Measurements from ENCODE around the gene CDC45.

DNA sequence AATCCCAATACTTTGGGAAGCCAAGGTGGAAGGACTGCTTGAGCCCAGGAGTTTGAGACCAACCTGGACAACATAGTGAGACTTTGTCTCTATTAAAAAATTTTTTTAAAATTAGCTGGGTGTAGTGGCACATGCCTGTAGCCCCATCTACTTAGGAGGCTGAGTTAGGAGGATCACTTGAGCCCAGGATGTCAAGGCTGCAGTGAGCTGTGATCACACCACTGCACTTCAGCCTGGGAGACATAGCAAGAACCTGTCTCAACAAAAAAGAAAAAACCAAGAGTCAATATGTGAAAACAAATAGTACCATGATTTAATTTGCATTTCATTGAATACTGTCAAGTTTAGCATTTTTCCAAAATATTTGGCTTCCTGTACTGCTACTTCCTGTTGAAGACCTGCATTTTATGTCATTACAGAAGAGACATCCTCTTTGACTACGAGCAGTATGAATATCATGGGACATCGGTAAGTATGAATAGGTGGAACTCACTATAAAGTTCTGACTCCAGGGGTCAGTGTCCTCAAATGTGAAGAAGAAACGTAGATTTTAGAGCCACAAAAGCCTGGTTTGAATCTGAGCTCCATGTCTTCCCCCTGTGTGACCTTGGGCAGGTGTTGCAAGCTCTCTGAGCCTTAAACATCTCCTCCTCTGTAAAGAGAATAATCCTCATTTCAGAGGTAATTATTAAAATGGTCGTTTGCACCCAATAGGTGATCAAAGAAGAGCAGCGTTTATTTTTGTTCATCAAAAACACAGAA, 16.0 kb downstream of the CDC45 start:
- TF ChIP-seq, protein P1, sequence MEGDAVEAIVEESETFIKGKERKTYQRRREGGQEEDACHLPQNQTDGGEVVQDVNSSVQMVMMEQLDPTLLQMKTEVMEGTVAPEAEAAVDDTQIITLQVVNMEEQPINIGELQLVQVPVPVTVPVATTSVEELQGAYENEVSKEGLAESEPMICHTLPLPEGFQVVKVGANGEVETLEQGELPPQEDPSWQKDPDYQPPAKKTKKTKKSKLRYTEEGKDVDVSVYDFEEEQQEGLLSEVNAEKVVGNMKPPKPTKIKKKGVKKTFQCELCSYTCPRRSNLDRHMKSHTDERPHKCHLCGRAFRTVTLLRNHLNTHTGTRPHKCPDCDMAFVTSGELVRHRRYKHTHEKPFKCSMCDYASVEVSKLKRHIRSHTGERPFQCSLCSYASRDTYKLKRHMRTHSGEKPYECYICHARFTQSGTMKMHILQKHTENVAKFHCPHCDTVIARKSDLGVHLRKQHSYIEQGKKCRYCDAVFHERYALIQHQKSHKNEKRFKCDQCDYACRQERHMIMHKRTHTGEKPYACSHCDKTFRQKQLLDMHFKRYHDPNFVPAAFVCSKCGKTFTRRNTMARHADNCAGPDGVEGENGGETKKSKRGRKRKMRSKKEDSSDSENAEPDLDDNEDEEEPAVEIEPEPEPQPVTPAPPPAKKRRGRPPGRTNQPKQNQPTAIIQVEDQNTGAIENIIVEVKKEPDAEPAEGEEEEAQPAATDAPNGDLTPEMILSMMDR (IDR thresholded peaks at IDR 0.05): peak in 2 of 4 experiments; percentile 16 to 56
- no peak for TF ChIP-seq POLR2A (IDR thresholded peaks at IDR 0.05)
